ENCODE measurements around the gene ATP6V0E1.

DNA sequence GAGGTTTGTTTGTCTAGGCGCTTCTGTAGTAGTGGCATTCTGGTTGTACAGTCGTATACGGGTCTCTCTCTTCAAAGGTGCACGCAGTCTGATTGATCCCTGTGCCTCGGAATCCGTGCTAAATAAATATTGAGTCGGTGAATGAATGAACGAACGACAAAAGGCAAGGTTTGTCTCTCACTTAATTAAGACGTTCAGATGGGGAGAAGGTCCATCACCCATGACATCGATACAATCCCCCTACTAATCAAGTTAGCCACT is 72.1 kb downstream of the ATP6V0E1 start:
- TF ChIP-seq, protein P1, sequence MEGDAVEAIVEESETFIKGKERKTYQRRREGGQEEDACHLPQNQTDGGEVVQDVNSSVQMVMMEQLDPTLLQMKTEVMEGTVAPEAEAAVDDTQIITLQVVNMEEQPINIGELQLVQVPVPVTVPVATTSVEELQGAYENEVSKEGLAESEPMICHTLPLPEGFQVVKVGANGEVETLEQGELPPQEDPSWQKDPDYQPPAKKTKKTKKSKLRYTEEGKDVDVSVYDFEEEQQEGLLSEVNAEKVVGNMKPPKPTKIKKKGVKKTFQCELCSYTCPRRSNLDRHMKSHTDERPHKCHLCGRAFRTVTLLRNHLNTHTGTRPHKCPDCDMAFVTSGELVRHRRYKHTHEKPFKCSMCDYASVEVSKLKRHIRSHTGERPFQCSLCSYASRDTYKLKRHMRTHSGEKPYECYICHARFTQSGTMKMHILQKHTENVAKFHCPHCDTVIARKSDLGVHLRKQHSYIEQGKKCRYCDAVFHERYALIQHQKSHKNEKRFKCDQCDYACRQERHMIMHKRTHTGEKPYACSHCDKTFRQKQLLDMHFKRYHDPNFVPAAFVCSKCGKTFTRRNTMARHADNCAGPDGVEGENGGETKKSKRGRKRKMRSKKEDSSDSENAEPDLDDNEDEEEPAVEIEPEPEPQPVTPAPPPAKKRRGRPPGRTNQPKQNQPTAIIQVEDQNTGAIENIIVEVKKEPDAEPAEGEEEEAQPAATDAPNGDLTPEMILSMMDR (IDR thresholded peaks at IDR 0.05; ENCODE audit: insufficient read depth, low read length) = no peak
- TF ChIP-seq, protein P2, sequence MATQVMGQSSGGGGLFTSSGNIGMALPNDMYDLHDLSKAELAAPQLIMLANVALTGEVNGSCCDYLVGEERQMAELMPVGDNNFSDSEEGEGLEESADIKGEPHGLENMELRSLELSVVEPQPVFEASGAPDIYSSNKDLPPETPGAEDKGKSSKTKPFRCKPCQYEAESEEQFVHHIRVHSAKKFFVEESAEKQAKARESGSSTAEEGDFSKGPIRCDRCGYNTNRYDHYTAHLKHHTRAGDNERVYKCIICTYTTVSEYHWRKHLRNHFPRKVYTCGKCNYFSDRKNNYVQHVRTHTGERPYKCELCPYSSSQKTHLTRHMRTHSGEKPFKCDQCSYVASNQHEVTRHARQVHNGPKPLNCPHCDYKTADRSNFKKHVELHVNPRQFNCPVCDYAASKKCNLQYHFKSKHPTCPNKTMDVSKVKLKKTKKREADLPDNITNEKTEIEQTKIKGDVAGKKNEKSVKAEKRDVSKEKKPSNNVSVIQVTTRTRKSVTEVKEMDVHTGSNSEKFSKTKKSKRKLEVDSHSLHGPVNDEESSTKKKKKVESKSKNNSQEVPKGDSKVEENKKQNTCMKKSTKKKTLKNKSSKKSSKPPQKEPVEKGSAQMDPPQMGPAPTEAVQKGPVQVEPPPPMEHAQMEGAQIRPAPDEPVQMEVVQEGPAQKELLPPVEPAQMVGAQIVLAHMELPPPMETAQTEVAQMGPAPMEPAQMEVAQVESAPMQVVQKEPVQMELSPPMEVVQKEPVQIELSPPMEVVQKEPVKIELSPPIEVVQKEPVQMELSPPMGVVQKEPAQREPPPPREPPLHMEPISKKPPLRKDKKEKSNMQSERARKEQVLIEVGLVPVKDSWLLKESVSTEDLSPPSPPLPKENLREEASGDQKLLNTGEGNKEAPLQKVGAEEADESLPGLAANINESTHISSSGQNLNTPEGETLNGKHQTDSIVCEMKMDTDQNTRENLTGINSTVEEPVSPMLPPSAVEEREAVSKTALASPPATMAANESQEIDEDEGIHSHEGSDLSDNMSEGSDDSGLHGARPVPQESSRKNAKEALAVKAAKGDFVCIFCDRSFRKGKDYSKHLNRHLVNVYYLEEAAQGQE (IDR thresholded peaks at IDR 0.05; ENCODE audit: insufficient replicate concordance, low read depth) = no peak
- TF ChIP-seq GABPA (IDR thresholded peaks at IDR 0.05; ENCODE audit: low read depth) (no peak), POLR2AphosphoS5 (IDR thresholded peaks at IDR 0.05; ENCODE audit: low read depth) (no peak)

Measured in HL-60 (cell line).